GM10248 (cell line): ENCODE measurements around the gene CXCL12.

Source experiments
- CTCF ChIA-PET: fragments of 300-600 bp; sonication (Branson Sonifier 250); formaldehyde crosslinking; extraction: SDS; loops from one replicate; lab custom pipeline; 2021; ENCODE audit warnings: antibody characterized with exemption; lab: Yijun Ruan, JAX
- POLR2A ChIA-PET: fragments of 350-650 bp; sonication (Branson Sonifier 250); formaldehyde crosslinking; extraction: SDS; loops from one replicate; lab custom pipeline; 2020; ENCODE audit warnings: antibody characterized with exemption; lab: Yijun Ruan, JAX
- DNase-seq: peaks from one replicate; pipeline ENCODE4 v3.0.0; 2012; ENCODE audit errors: extremely low spot score
- CTCF ChIP-seq: IDR thresholded peaks from 2 replicates; pipeline ENCODE4 v1.5.1; 2012; ENCODE audit warnings: mild to moderate bottlenecking, low read depth; ENCODE audit errors: extremely low read depth, missing control alignments, control extremely low read depth

Gene CXCL12

GRCh38 chr10:44416936-44417335 is 32.0 kb upstream of the CXCL12 start:
- no peak for DNase-seq
- CTCF ChIA-PET, result interaction anchor here (1.6 kb wide), 1 partner anchor 31 kb away, joined by 5 read pairs; no protein-coding TSS in a partner anchor
- POLR2A ChIA-PET, result no interaction called here
- TF ChIP-seq CTCF, result no peak

- ChIA-PET CTCF (interaction anchor here (0.9 to 1.6 kb wide), 2 partner anchors 30 to 745 kb away, joined by 3 to 5 read pairs; no protein-coding TSS in a partner anchor), POLR2A (no interaction called here)
- no peak for TF ChIP-seq CTCF
- DNase-seq, result no peak
Observed at GRCh38 chr10:44416021-44416771, 31.3 kb upstream of the CXCL12 start.

- ChIA-PET CTCF (no interaction called here), POLR2A (no interaction called here)
- no peak for TF ChIP-seq CTCF
- no peak for DNase-seq
Observed at GRCh38 chr10:44415121-44415520, 30.2 kb upstream of the CXCL12 start.

GRCh38 chr10:44413416-44413815 is 28.5 kb upstream of the CXCL12 start:
- ChIA-PET POLR2A (no interaction called here), CTCF (interaction anchor here (1.0 to 1.8 kb wide), 2 partner anchors 11 to 724 kb away, joined by 5 read pairs; no protein-coding TSS in a partner anchor)
- DNase-seq, result no peak
- TF ChIP-seq CTCF, result no peak

- POLR2A ChIA-PET, result no interaction called here
- no peak for DNase-seq
- CTCF ChIA-PET, result interaction anchor here (0.9 kb wide), 1 partner anchor 25 kb away, joined by 5 read pairs; no protein-coding TSS in a partner anchor
- no peak for TF ChIP-seq CTCF
Observed at GRCh38 chr10:44411251-44411650, 26.4 kb upstream of the CXCL12 start.

- ChIA-PET CTCF (no interaction called here), POLR2A (no interaction called here)
- DNase-seq, result no peak
- no peak for TF ChIP-seq CTCF
Observed at GRCh38 chr10:44404741-44405437, 20.0 kb upstream of the CXCL12 start.
